ENCODE data around the gene MRC1.
"Not testable (repeated sequence)": the region's sequence is repeated elsewhere in the genome, so short reads cannot be mapped to it uniquely, and the experiment has no call there.

The MRC1 gene

DNA sequence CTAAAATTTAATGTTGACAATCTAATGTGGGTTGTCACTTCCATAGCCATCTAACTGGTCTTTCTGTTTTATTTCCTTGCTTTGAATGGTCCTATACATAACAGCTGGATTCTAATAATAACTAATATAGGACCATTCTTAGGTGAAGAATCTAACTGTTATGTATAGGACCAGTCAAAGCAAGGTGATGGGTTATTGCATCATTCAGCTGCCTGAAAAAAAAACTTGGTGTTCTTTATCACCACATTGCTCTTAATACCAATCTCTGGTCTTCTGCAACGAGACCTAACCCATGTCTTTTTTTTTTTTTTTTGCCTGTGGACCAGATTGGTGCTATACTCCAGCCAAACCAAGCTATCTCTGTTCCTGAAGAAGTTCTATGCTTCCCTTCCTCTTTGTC, 96.9 kb downstream of the MRC1 start:
- no peak for DNase-seq (ENCODE audit: low spot score)

- DNase-seq (ENCODE audit: low spot score): no peak
Observed at GRCh38 chr10:17907641-17908040, 98.5 kb downstream of the MRC1 start.

DNA sequence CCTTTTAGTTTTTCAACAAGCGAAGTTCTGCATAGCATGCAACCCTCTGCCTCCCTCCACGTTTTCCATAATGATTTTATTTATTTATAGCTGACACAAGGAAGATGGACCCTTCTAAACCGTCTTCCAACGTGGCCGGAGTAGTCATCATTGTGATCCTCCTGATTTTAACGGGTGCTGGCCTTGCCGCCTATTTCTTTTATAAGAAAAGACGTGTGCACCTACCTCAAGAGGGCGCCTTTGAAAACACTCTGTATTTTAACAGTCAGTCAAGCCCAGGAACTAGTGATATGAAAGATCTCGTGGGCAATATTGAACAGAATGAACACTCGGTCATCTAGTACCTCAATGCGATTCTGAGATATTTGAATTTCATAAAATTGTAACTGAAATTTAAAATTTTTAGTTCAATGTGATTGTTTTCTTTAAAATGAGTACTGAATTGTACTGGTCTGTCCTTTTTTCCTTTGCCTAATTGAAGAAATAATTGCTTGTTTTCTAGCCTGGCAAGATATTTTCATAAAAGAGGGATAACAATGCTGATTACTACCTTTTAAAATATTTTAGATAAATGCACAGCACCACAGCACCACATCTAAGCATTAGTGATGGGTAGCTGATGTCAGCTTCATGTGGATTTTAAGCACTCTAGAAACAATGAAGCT, 101.1 kb downstream of the MRC1 start:
- no peak for DNase-seq (ENCODE audit: low spot score)

DNA sequence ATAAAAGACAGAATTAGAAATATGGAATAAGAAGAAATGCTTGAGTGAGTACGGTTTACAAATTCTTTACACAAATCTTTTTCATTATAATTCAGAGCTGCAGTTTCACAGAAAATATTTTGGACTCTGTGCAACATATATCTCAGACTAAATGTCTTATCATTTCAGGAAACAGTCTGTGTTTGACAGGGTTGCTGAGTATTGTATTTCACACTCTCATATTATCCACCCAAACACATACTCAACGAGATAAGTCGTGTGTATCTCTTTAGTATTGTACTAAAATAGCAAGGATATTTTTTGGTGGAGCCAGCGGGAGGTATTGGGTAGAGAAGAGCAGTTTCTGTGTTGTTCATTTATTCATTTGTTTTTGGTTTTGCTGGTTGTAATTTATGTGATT, 103.6 kb downstream of the MRC1 start:
- DNase-seq (ENCODE audit: low spot score): no peak

DNA sequence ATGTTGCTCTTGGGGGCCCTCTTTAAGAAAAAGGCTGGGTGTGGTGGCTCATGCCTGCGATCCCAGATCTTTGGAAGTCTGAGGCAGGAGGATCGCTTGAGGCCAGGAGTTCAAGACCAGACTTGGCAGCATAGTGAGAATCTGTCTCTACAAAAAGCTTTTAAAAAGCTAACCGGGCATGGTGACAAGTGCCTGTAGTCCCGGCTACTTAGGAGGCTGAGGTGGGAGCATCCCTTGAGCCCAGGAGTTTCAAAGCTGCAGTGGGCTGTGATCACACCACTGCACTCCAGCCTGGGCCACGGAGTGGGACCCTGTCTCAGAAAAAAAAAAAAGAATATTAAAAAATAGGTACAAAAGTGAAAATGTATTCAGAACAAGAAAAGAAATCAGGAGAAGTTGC, 104.5 kb downstream of the MRC1 start:
- DNase-seq (ENCODE audit: low spot score): no peak

DNA sequence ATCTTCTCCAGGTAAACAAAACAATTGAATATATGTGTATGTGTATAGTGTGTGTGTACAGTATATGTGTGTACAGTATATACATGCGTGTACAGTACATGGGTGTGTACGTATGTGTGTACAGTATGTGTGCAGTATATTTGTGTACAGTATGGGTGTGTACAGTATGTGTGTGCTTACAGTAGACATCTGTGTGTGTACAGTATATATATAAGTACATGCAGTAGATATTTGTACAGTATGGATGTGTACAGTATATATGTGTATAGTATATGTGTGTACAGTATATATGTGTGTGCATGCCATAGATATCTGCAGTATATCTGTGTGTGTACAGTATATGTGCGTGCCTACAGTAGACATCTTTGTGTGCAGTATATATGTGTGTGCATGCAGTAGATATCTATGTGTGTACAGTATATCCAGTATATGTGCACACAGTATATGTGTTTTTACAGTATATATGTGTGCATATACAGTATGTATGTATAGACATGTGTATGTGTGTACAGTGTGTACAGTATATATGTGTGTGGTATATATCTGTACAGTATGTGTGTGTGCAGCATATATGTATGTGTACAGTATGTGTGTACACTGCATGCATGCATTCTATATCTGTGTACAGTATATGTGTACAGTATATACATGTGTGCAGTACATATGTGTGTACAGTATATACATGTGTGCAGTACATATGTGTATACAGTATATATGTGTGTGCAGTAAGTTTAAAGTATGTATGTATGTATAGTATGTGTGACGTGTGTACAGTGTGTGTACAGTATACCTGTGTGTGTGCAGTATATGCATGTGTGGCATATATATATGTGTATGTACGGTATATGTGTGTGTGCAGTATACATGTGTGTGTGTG, 105.3 kb downstream of the MRC1 start:
- DNase-seq (ENCODE audit: low spot score): no peak

GRCh38 chr10:17915181-17915580, 106.0 kb downstream of the MRC1 start:
- DNase-seq (ENCODE audit: low spot score): no peak

- no peak for DNase-seq (ENCODE audit: low spot score)
Observed at GRCh38 chr10:17918187-17918903, 109.2 kb downstream of the MRC1 start.

DNA sequence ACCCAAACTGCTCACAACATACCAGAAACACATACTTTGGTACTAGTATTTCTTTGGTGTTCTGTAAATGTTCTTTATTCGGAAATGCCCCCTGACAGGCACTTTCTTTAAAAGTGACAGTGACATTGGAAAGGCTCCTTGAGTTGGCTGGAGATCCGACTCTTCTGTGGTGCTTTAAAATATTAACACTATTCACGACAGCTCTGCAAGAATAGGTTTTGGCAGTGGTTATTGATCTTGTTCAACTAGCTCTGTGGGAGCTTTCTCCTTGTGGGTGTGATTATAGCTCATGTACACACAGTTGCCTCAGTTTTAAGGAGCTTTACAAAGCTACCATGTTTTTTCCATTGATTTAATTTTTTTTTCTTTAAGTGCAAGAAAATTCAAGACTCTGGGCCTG, 112.2 kb downstream of the MRC1 start:
- no peak for DNase-seq (ENCODE audit: low spot score)

- no peak for DNase-seq (ENCODE audit: low spot score)
Observed at GRCh38 chr10:17923728-17924127, 114.6 kb downstream of the MRC1 start.

DNA sequence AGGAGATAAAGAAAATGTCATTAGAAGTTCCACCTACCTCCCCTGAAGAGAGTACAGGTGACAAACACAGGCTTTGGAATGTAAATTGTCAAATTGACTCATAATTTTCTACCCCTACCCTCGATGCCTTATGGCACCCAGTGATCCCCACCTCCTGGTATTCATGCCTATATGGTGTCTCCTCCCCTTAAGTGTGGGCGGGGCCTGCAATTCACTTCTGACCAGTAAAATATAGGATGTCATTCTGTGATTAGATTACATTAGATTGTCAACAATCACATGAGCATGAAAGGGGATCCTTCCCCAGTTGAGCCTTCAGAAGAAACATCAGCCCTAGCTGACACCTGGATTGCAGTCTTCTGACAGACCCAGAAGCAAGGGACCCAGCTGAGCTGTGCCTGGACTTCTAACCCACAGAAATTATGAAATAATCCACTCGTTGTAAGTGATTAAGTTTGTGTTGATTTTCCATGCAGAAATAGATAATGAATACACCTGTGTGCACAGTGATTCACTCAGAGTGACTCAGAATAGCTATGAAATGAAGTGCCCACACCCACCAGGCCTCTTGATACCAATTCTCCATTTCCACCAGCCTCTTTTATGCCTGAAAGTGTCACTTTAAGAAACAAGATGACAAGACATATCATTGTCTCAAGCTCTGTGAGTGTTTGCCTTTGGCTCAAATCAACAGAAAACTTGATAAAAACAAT, 134.0 kb downstream of the MRC1 start:
- no peak for DNase-seq (ENCODE audit: low spot score)

DNA sequence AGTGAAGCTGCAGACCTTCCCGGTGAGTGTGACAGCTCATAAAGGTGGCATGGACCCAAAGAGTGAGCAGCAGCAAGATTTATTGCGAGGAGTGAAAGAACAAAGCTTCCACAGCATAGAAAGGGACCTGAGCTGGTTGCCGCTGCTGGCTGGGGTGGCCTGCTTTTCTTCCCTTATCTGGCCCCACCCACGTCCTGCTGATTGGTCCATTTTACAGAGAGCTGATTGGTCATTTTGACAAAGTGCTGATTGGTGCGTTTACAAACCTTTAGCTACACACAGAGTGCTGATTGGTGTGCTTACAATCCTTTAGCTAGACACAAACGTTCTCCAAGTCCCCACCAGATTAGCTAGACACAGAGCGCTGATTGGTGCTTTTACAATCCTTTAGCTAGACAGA, 141.1 kb downstream of the MRC1 start:
- DNase-seq (ENCODE audit: low spot score): not testable (repeated sequence)

GRCh38 chr10:17950726-17951125, 141.6 kb downstream of the MRC1 start:
- no peak for DNase-seq (ENCODE audit: low spot score)

- no peak for DNase-seq (ENCODE audit: low spot score)
Observed at GRCh38 chr10:17951868-17952371, 142.8 kb downstream of the MRC1 start, which contains the start of gene SLC39A12. TSS of gene SLC39A12 (plus strand) at chr10:17951918. CDS start at chr10:17953277, 1,359 bp downstream.

GRCh38 chr10:17954372-17954771, 145.2 kb downstream of the MRC1 start:
- not testable (repeated sequence) for DNase-seq (ENCODE audit: low spot score)

GRCh38 chr10:17954861-17955260, 145.7 kb downstream of the MRC1 start:
- no peak for DNase-seq (ENCODE audit: low spot score)

DNA sequence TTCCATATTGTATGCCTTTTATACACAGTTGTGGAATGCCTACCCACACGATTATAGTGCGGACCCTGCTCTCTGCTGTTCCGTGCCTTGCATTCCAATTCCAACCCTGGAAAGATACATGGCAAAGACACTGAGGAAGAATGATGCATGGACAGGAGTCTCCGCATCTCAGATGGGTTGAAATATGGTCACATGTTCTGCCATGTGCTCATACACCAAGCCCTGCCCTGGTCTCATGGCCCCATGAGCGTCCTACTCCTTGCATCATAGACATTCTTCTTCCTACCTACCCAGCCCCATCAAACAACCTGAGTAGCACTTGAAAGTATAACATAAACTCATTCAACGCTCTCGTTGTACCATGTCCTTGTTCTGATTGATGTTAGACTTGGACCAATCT, 148.9 kb downstream of the MRC1 start:
- DNase-seq (ENCODE audit: low spot score): no peak

GRCh38 chr10:17959870-17960269, 150.7 kb downstream of the MRC1 start:
- DNase-seq (ENCODE audit: low spot score): no peak

Data from left forelimb (tissue), 1 donor.